HEK293T (cell line): ENCODE results near the gene HDAC11.

Experiments
- ARNT ChIP-seq: fragments of 450-650 bp; IDR thresholded peaks from 2 replicates; pipeline ENCODE4 v1.6.1; 2017; ENCODE audit warnings: mild to moderate bottlenecking
- BHLHE40 ChIP-seq: fragments of 450-650 bp; IDR thresholded peaks from 2 replicates; pipeline ENCODE4 v1.6.1; 2016; ENCODE audit warnings: mild to moderate bottlenecking, moderate library complexity, borderline replicate concordance
- ELF4 ChIP-seq: fragments of 450-650 bp; IDR thresholded peaks from 2 replicates; pipeline ENCODE4 v1.6.1; 2017; ENCODE audit warnings: antibody characterized with exemption
- FOXA1 ChIP-seq: fragments of 450-650 bp; IDR thresholded peaks from 2 replicates; pipeline ENCODE4 v1.6.1; 2016; ENCODE audit warnings: mild to moderate bottlenecking
- FOXK2 ChIP-seq: fragments of 450-650 bp; IDR thresholded peaks from 2 replicates; pipeline ENCODE4 v1.6.1; 2016; ENCODE audit warnings: mild to moderate bottlenecking
- FOXM1 ChIP-seq: fragments of 450-650 bp; IDR thresholded peaks from 2 replicates; pipeline ENCODE4 v1.6.1; 2017; ENCODE audit warnings: mild to moderate bottlenecking, borderline replicate concordance
- HDGF ChIP-seq: fragments of 450-650 bp; IDR thresholded peaks from 2 replicates; pipeline ENCODE4 v1.6.1; 2017; ENCODE audit warnings: antibody characterized with exemption, borderline replicate concordance
- NFRKB ChIP-seq: fragments of 450-650 bp; IDR thresholded peaks from 2 replicates; pipeline ENCODE4 v1.6.1; 2016; ENCODE audit warnings: mild to moderate bottlenecking, moderate library complexity
- SP1 ChIP-seq: fragments of 450-650 bp; IDR thresholded peaks from 2 replicates; pipeline ENCODE4 v1.6.1; 2017
- SUZ12 ChIP-seq: fragments of 450-650 bp; IDR thresholded peaks from 2 replicates; pipeline ENCODE4 v1.6.1; 2016; ENCODE audit warnings: mild to moderate bottlenecking
- ZNF384 ChIP-seq: fragments of 450-650 bp; IDR thresholded peaks from 2 replicates; pipeline ENCODE4 v1.6.1; 2016
- TF ChIP-seq, protein P1 (sequence below): fragments of 450-650 bp; IDR thresholded peaks from 2 replicates; pipeline ENCODE4 v1.6.1; 2016

DNA sequence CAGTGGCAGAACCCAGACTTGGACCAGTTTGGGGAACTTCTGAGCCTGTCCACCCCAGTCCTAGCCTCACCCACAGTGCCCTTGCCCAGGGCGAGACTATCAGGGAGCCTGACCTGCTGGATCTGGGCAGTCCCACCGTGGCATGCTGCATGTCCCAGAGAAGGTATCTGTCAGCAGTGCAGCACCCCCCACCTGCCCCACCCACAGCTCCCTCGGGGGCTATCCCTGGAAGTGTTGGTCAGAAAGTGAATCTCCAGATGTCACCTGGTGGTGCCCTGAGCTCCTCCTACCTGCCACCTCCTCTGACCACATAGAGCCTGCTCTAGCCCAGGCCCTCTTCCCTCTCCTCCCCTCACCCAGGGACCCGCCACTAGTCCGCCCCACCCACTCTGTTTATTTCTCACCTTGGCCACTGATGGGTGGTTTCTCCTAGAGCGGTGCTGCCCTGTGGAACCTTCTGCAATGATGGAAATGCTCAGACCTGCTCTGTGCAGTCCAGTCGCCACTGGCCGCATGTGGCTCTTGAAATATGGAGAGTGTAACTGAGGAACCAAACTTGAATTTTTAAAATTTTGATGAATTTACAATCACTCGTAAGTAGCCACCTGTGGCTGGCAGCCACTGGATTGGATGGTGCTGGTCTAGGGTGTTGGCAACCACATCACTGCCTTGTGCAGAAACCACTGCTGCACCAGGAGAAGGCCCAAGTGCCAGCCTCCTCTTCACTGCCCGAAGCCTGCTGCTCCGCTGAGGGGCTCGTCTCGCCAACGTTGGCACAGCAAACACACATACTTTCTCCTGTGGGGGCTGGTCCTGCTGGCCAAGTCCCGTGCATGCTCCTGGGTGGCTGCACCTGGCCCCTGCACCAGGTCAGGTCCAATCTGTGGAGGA is 13.1 kb downstream of the HDAC11 start:
- TF ChIP-seq FOXM1 = no peak
- TF ChIP-seq SP1 = no peak
- TF ChIP-seq SUZ12 = no peak
- no peak for TF ChIP-seq ELF4
- TF ChIP-seq FOXK2 = no peak
- TF ChIP-seq BHLHE40 = no peak
- no peak for TF ChIP-seq NFRKB
- TF ChIP-seq ZNF384 = no peak
- no peak for TF ChIP-seq FOXA1
- TF ChIP-seq ARNT = no peak
- TF ChIP-seq, protein P1, sequence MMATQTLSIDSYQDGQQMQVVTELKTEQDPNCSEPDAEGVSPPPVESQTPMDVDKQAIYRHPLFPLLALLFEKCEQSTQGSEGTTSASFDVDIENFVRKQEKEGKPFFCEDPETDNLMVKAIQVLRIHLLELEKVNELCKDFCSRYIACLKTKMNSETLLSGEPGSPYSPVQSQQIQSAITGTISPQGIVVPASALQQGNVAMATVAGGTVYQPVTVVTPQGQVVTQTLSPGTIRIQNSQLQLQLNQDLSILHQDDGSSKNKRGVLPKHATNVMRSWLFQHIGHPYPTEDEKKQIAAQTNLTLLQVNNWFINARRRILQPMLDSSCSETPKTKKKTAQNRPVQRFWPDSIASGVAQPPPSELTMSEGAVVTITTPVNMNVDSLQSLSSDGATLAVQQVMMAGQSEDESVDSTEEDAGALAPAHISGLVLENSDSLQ = no peak
- no peak for TF ChIP-seq HDGF
